GM21723 (cell line): ENCODE results near the gene ANKRD27.

Experiments used
- ATAC-seq: cut with Tn5 transposase; IDR thresholded peaks from one replicate; pipeline ENCODE4 v1.9.1; 2021; ENCODE audit warnings: mild to moderate bottlenecking, moderate library complexity; ENCODE audit not compliant: unreplicated experiment

ANKRD27 gene

GRCh38 chr19:32691291-32691951, 16.4 kb upstream of the ANKRD27 start, which contains the start of gene NUDT19:
Gene NUDT19 (plus strand): TSS chr19:32691821. CDS start chr19:32691961, 140 bp downstream.
- ATAC-seq: peak; percentile 88

GRCh38 chr19:32688311-32688710, 13.3 kb upstream of the ANKRD27 start:
- no peak for ATAC-seq

DNA sequence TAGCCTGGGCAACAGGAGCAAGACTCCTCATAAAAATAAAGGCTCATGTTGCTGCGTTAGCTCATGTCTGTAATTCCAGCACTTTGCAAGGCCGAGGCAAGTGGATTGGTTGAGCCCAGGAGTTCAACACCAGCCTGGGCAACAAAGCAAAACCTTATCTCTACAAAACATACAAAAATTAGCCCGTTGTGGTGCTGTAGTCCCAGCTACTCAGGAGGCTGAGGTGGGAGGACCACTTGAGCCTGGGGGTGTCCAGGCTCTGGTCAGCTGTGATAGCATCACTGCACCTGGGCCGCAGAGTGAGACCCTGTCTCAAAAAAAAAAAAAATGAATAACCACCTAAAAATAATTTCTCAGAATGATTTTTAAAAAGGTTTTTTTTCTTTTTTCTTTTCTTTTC, 12.7 kb upstream of the ANKRD27 start:
- ATAC-seq: no peak

- ATAC-seq: no peak
These were observed 12.0 kb upstream of the ANKRD27 start for GRCh38 chr19:32686847-32687475.

DNA sequence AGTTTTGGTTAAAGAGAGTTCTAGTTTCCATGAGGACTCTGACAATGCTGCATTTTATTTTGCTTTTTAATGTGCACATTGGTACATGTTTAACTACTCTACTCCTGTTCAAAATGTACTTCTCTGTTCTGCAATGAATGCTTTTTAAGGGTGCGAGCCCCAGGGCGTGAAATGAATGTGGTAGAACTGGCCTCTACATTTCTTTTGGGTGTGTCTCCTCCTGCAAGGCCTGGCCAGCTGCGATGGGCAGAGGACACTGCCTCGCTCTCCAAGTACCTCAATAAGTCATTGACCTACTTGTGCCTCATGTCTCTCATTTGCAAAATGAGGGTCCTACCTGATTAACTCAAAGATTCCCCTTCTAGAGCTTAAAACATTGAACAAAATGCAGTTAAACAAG, 7.3 kb upstream of the ANKRD27 start:
- no peak for ATAC-seq

DNA sequence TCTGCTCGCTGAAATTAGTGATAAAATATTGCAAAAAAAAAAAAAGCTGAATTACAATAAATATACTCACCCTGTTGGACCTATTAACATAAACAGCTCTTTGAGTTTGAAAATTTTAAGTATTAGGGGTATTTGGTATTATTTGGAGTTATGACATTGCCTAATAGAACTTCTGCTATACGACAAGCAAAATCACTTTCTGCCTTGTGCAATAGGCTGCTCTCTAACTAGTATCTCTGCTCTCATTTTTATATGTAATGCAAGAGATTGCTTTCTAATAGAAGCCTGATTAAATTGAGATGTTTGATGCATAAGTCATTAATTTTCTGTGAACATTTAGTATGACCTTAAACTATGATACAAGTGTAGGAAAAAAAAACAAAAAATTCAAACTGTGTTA, 6.0 kb upstream of the ANKRD27 start:
- no peak for ATAC-seq

DNA sequence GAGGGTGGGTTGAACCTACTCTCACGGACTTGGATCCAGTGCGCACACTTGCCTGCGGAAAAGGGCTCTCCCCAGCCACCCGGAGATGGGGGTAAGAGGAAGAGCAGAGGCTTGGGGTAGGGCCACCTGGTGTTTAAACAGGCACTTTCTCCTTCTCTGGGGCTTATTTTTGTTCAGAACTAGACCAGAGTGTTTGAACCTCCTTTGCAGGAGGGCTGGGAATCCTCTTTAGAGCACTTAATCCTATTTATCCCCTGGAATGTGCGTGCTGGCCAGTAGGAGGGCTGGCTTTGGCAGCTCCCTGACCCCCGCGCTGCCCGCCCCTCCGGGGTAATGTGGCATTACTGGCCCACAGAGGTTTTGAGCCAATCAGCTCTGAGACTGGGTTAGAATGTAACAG, 2.7 kb upstream of the ANKRD27 start:
- no peak for ATAC-seq

- no peak for ATAC-seq
These were observed 1.9 kb upstream of the ANKRD27 start for GRCh38 chr19:32676895-32677359.

- ATAC-seq: peak; percentile 7
These were observed 1.4 kb upstream of the ANKRD27 start for GRCh38 chr19:32676186-32676894.

DNA sequence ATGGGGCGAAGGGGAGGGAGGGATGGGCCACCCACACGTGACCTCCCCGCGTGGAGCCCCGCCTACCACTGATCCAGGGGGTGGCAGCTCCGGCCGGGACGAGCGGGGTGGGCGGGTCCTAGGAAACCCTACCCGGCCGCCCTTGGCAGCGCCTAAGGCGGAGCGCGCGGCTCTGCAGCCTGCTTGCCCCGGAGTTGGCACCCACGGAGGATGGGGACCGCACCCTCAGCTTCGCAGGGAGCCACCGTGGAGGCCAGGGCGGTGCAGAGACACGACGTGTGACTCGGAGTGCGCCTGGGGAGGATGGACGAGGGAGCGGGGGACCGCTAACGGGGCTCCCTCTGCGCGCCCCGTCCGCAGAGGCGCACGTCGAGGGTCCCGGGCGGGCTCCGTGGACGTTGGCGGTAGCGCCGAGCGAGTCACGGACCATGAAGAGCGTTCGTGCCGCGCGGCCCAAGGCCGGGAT, 773 bp upstream of the ANKRD27 start, which contains the start of gene RGS9BP:
TSS of gene RGS9BP (plus strand) at position 129 of the 466 bp plus-strand sequence. CDS start 416 bp downstream, outside the sequence.
- ATAC-seq: peak; percentile 28

DNA sequence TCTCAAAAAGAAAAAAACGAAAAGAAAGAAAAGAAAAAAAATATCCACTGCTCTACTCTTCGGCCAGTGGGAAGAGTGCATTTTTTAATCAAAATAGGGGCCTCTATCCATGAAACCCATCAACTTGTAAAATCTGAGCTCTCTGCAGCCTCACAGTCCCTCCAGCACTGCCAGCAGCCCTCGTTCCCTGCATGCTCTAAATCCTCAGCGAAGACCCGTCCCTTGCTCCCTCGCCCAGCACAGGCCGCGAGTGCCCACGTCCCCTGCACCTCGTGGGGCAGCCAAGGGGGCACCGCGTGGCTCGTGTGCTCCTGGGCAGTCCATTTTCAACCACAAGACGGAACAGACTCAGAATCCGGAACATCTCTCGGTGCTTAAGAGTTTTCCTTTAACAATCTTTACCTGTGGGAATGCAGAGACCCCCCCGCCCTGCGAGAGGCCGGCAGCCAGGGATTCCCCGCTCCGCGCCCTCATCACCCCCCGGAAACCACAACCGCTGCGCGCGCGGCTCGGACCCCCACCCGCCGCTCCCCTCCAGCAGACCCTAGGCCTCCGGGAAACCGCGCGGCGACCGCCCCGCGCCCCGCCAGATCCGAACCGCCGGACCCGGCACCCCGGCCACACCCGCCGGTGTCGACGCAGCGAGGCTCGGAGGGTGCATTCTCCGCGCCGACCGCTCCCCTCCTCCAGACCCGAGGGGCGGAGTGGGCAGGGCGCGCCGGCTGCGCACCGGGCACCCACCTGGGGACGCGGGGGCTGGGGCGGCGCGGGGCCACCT, 638 bp downstream of the ANKRD27 start:
- no peak for ATAC-seq

DNA sequence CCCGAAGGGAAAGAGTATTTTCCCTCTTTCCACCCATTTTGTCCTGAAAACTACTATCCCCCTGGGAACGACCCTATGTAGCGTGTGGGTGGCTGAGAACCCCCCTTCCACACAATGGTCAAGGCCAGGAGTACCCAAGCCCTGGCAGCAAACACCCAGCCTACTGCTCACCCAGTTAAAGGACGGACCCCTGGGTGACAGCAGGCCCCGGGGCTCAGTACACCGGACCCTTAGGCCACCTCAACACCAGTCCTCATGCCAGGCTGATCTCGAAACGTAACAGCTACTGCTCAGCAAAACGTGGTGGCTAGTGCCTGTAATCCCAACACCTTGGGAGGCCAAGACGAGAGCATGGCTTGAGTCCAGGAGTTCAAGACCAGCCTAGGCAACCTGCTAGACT, 1.4 kb downstream of the ANKRD27 start:
- ATAC-seq: no peak

DNA sequence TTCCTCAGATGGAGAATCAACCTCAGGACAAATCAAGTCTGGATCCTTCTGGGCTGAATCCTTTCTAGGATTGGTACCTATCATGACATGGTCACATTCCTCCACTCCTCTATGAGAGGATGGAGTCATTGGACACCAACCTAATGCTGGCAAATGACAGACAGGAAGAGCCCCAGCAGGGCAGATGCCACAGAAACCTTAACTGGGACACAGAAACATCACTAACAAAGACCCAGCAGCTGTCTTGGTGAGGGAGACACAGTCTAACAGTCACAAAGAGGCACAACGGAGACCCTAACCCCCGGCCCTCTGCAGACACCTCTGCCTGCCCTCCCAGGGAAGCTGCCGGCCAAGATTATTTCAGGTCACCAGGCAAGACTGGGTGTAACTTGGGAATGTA, 2.1 kb downstream of the ANKRD27 start:
- no peak for ATAC-seq

DNA sequence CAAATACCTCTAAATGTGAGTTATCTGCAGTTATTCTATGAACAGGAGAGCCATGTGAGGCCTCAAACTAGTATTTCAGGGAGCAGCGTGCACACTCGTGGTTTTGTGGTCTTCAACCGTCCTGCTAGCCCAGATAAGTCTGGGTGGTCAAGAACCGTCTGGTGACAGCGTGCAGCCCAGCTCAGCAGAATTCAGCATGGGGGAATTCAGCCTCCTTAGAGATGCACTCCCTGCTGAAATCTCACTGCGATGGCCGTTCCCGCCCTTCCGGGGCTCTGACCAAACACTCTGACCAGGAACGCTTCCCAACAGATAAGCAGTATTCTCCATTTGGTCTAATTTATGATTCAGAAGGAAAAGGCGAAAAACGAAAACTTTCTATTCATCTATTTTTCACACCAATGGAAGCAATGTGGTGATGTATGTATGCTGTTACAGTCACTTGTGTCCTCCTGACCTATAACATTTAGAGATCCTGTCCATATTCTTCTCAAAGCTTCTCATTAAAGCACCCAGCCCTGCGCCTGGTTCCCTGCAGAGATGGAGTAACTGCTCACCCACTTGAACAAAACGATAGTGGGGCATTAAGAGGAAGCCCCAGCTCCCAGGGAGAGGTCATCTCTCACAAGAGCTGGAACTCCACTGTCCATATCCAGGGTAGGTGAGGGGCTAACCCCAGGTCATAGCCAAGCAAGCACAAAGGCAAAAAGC, 2.9 kb downstream of the ANKRD27 start:
- no peak for ATAC-seq

GRCh38 chr19:32669310-32669709, 5.7 kb downstream of the ANKRD27 start:
- no peak for ATAC-seq

DNA sequence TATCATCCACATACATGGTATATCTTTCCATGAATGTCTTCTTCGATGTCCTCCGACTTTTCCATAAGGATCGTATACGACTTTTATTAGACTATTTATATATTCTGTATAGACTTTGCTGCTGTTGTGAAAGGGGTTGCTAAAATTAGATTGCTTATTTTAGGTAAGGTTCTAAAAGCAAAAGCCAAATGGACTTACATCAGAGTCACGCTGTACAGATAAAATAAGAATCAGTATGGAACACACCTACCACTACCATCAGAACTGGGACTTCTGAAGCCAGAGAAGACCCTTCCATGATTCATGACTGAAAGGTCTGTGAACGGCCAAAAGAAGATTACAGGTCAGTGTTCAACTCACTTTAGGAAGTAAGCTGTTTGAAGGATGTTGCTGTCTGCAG, 8.9 kb downstream of the ANKRD27 start:
- no peak for ATAC-seq

- ATAC-seq: no peak
These were observed 12.8 kb downstream of the ANKRD27 start for GRCh38 chr19:32662186-32662585.

GRCh38 chr19:32661318-32661717, 13.7 kb downstream of the ANKRD27 start:
- ATAC-seq: no peak

- no peak for ATAC-seq
These were observed 16.5 kb downstream of the ANKRD27 start for GRCh38 chr19:32658527-32658926.

DNA sequence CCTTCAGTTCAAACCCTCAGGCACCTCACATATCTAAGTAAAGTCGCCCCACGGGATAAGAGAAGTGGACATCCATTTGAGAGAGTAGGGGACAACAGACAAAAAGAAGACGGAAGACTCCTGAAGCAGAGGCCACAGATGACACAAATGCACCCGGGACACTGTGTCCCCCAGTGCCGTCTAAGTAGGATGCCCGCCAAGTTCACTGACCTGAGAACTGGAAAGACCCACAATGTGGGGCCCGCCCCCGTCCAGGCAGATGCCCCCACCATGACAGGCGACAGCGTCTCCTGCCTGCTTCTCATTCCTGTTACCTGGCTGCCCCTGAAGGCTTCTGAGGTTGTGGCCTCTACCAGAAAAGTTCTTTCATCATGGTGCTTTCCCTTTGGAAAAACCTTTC, 16.9 kb downstream of the ANKRD27 start:
- ATAC-seq: no peak
